Smooth muscle cell (in vitro differentiated cells): ENCODE data around the gene RANBP1. TPM values are rescaled to one million over a fixed set of nuclear protein-coding genes. Genes with fewer than 3 reads are reported as not detected.

Experiments
- DNase-seq: peaks from one replicate; lab custom pipeline; 2025; ENCODE audit not compliant: unreplicated experiment; lab: John Stamatoyannopoulos, UW
- H2AFZ ChIP-seq: fragments of 200-600 bp; sonication (generic); 2 replicates; pipeline ENCODE4 v1.6.0; 2016; ENCODE audit warnings: antibody characterized with exemption, low read depth, mild to moderate bottlenecking
- H3F3A ChIP-seq: fragments of 200-600 bp; sonication (generic); 2 replicates; pipeline ENCODE4 v1.6.0; 2017; ENCODE audit warnings: antibody characterized with exemption, low read depth
- H3K27ac ChIP-seq: fragments of 200-600 bp; sonication (generic); 2 replicates; pipeline ENCODE4 v1.5.1; 2016; ENCODE audit warnings: low read depth, mild to moderate bottlenecking
- H3K27me3 ChIP-seq: fragments of 200-600 bp; sonication (generic); 2 replicates; pipeline ENCODE4 v1.6.1; 2016; ENCODE audit warnings: low read depth, mild to moderate bottlenecking
- H3K36me3 ChIP-seq: fragments of 200-600 bp; sonication (generic); 2 replicates; pipeline ENCODE4 v1.5.1; 2016; ENCODE audit warnings: low read depth
- H3K4me1 ChIP-seq: fragments of 200-600 bp; sonication (generic); 2 replicates; pipeline ENCODE4 v1.5.1; 2016; ENCODE audit warnings: low read depth
- H3K4me2 ChIP-seq: fragments of 200-600 bp; sonication (generic); 2 replicates; pipeline ENCODE4 v1.6.0; 2016; ENCODE audit warnings: mild to moderate bottlenecking
- H3K4me3 ChIP-seq: fragments of 200-600 bp; sonication (generic); 2 replicates; pipeline ENCODE4 v1.5.1; 2016; ENCODE audit warnings: mild to moderate bottlenecking
- H3K79me2 ChIP-seq: fragments of 200-600 bp; sonication (generic); 2 replicates; pipeline ENCODE4 v1.6.0; 2016; ENCODE audit warnings: low read depth, mild to moderate bottlenecking
- H3K9ac ChIP-seq: fragments of 200-600 bp; sonication (generic); 2 replicates; pipeline ENCODE4 v1.6.0; 2016; ENCODE audit warnings: low read depth
- H3K9me3 ChIP-seq: fragments of 200-600 bp; sonication (generic); replicated peaks from 2 replicates; pipeline ENCODE4 v1.5.1; 2016; ENCODE audit warnings: low read depth
- H4K20me1 ChIP-seq: fragments of 200-600 bp; sonication (generic); 2 replicates; pipeline ENCODE4 v1.6.0; 2016; ENCODE audit warnings: low read depth
- WGBS: methylation state at CpG from one replicate; pipeline ENCODE4 v1.1.7; 2016; ENCODE audit warnings: low lambda C conversion rate; 5-methylcytosine and 5-hydroxymethylcytosine counted together
- polyA plus RNA-seq: library from polyadenylated mRNA; unstranded; fragments of >200 nt; fragmentation: Nextera tagmentation; extraction: Ambion mirVana; gene quantifications from 2 replicates; pipeline ENCODE4 v1.2.1, GENCODE V29; 2016
- total RNA-seq: library from RNA; depleted of rRNA; stranded (reverse); fragments of >200 nt; gene quantifications from 2 replicates; pipeline ENCODE4 v1.2.3, GENCODE V29; 2014
- TF ChIP-seq, protein P1 (sequence below): fragments of 200-600 bp; sonication (generic); IDR thresholded peaks from 2 replicates; pipeline ENCODE4 v1.5.1; 2017; ENCODE audit warnings: borderline replicate concordance, mild to moderate bottlenecking, antibody characterized with exemption; ENCODE audit not compliant: insufficient read depth, poor library complexity, severe bottlenecking

Gene RANBP1
- total and polyA plus RNA-seq, 2 experiments from 2014 or later: 235 to 331 TPM

DNA sequence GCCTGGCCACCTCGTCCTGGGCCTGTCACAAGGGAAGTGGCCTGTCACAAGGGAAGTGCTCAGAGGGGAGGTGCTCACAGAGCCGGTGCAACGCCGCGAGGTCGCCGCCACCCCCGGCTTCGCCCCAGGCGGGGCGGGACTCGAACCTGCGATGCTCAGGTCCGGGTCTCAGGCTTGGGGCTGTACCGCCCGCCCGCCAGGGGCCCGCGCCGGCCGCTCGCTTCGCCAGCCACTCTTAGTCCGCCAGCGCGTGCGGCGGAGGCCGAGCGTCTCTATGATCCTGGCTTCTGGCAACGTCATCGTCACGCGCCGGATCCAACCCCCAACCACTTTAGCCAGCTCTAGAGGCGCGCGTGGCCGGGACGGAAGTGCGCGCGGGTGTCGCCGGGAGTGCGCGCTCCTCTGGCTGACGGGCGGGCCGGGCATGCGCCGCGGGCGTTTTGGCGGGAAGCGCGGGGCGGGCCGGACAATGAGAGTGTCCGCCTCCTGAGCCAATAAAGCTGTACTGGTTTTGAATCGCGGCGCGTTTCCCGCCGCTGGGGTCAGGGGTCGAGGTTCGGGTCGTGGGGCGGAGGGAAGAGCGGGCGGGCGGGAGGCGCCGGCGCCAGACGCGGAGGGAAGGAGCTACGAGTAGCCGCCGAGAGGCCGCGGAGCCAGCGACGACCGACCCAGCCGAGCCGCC, 1.2 kb downstream of the RANBP1 start, which contains the start of gene TRMT2A:
Gene TRMT2A, minus strand, starts transcription at position 276 of the 682 bp plus-strand sequence. CDS start 320 bp downstream, outside the sequence.
- Histone ChIP-seq H3K9me3 (no peaks in the 10 kb centered on the region), H3K36me3 (no peaks in the 10 kb centered on the region), H3K4me2 (peak within 1 kb of the TSS; percentile 99), H2AFZ (peak within 1 kb of the TSS; percentile 43), H3K79me2 (peaks cover 63% of the 10 kb centered on the region), H3K27me3 (no peaks in the 10 kb centered on the region), H3K9ac (peak within 1 kb of the TSS; percentile 98), H4K20me1 (peaks cover 22% of the 10 kb centered on the region), H3F3A (peaks cover 7% of the 10 kb centered on the region), H3K4me1 (peaks cover 12% of the 10 kb centered on the region), H3K4me3 (peak within 1 kb of the TSS; percentile 99), H3K27ac (peak within 1 kb of the TSS; percentile 84)
- under 1% methylated on average over 67 of the region's 88 CpGs for WGBS
- peak; percentile 93 for DNase-seq
- TF ChIP-seq, protein P1, sequence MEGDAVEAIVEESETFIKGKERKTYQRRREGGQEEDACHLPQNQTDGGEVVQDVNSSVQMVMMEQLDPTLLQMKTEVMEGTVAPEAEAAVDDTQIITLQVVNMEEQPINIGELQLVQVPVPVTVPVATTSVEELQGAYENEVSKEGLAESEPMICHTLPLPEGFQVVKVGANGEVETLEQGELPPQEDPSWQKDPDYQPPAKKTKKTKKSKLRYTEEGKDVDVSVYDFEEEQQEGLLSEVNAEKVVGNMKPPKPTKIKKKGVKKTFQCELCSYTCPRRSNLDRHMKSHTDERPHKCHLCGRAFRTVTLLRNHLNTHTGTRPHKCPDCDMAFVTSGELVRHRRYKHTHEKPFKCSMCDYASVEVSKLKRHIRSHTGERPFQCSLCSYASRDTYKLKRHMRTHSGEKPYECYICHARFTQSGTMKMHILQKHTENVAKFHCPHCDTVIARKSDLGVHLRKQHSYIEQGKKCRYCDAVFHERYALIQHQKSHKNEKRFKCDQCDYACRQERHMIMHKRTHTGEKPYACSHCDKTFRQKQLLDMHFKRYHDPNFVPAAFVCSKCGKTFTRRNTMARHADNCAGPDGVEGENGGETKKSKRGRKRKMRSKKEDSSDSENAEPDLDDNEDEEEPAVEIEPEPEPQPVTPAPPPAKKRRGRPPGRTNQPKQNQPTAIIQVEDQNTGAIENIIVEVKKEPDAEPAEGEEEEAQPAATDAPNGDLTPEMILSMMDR: no peak

DNA sequence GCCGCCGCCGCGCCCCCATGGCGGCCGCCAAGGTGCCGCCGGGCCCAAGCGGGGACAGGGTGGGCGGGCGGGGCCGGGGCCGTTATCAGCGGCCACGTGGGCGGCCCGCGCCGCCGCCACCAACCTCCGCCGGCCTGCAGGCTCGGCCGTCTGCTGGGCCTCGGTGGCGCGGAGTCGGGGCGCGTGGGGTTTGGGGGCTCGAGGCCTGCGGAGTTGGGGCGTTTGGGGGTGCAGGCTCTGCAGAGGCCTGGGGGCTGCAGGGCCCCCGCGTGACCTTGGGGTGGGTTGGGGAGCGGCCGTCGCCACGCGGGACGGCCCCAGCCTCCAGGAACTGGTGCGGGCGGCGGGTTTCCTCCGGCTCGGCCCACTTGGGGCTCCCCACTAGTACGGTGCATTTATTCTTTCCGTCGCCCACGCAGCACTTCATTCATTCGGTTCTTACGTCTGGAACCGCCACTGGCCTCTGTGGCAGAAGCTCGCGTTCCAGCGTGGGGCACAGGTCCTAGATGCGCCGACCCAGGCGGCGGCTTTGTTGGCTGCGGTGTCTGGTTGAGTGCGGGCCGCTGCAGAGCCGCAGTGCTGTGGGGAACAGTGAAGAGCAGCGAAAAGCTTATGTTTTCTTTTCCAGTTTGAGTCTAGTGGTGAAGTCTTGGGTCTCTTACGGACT, 1.9 kb downstream of the RANBP1 start:
- peaks cover 26% of the 10 kb centered on the region for H4K20me1 ChIP-seq
- no peak for DNase-seq
- no peaks in the 10 kb centered on the region for H3K27me3 ChIP-seq
- TF ChIP-seq, protein P1: no peak
- H3K9me3 ChIP-seq: no peaks in the 10 kb centered on the region
- peaks cover 66% of the 10 kb centered on the region for H3K79me2 ChIP-seq
- H2AFZ ChIP-seq: no peak overlapping the region
- peaks cover 12% of the 10 kb centered on the region for H3K4me1 ChIP-seq
- H3K4me2 ChIP-seq: peak overlapping the region; percentile 99
- H3K27ac ChIP-seq: peak overlapping the region; percentile 84
- under 1% methylated on average over 34 of the region's 66 CpGs for WGBS
- peak overlapping the region; percentile 98 for H3K9ac ChIP-seq
- no peaks in the 10 kb centered on the region for H3K36me3 ChIP-seq
- H3F3A ChIP-seq: peaks cover 7% of the 10 kb centered on the region
- H3K4me3 ChIP-seq: peak overlapping the region; percentile 99

DNA sequence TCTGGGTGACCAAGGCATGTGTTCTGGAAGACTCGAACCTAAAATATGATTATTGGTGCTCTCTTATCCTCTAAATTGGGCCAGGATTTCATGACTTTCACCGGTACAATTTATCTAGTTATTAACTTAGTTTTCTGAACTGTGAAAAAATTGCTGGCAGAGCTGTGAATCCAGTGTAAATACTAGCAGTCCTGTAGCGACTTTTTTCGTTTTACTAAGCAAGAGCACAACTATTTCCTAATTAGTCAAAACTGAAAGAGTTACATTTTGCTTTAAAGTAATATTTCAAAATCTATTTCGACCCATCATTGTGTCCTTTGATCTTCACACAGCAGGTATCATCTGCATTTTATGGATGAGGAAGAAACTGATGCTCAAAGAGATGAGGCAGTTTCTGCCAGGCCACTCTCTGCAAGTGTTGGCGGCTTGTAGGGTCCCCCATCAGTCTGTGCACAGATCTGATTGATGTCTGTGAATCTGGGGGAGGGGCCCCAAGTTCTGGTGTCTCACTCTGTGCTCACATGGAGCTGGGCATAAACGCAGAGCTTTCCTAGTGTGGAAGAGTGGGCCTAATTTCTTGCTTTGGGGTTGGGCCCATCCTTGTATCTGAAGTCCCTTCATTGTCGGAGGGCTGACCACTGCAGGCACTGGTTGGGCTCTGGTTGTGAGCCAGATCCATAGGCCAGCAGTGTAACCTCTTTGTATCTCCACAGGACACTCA, 2.6 kb downstream of the RANBP1 start:
- no peak for DNase-seq
- peaks cover 12% of the 10 kb centered on the region for H3K4me1 ChIP-seq
- H3K27ac ChIP-seq: peak overlapping the region; percentile 66
- TF ChIP-seq, protein P1: no peak
- H3K79me2 ChIP-seq: peaks cover 66% of the 10 kb centered on the region
- H2AFZ ChIP-seq: no peak overlapping the region
- peak overlapping the region; percentile 68 for H3K9ac ChIP-seq
- peak overlapping the region; percentile 99 for H3K4me2 ChIP-seq
- H3K4me3 ChIP-seq: peak overlapping the region; percentile 99
- WGBS: 32% methylated on average over 8 of the region's 8 CpGs
- peaks cover 27% of the 10 kb centered on the region for H4K20me1 ChIP-seq
- H3K27me3 ChIP-seq: no peaks in the 10 kb centered on the region
- peaks cover 7% of the 10 kb centered on the region for H3F3A ChIP-seq
- no peaks in the 10 kb centered on the region for H3K36me3 ChIP-seq
- no peaks in the 10 kb centered on the region for H3K9me3 ChIP-seq
